ENCODE data around the gene LRCH3.

The LRCH3 gene

GRCh38 chr3:197789309-197789708 is 1.7 kb upstream of the LRCH3 start:
- TF ChIP-seq TAF1 (IDR thresholded peaks at IDR 0.05; ENCODE audit: low read depth) (no peak), CREB1 (IDR thresholded peaks at IDR 0.05; ENCODE audit: low read depth) (no peak)

GRCh38 chr3:197790033-197790432 is 1.0 kb upstream of the LRCH3 start:
- TF ChIP-seq ZBTB7A (IDR thresholded peaks at IDR 0.05; ENCODE audit: low read depth): no peak
- TF ChIP-seq NFIC (IDR thresholded peaks at IDR 0.05): no peak
- TF ChIP-seq USF1 (IDR thresholded peaks at IDR 0.05): no peak

GRCh38 chr3:197791892-197792647 is 1.0 kb downstream of the LRCH3 start:
- no peak for TF ChIP-seq CREB1 (IDR thresholded peaks at IDR 0.05; ENCODE audit: low read depth)
- TF ChIP-seq REST (IDR thresholded peaks at IDR 0.05; ENCODE audit: low read depth): no peak
- no peak for TF ChIP-seq FOXM1 (IDR thresholded peaks at IDR 0.05; ENCODE audit: borderline replicate concordance, low read depth)
- TF ChIP-seq EGR1 (IDR thresholded peaks at IDR 0.05): no peak
- TF ChIP-seq NFIC (IDR thresholded peaks at IDR 0.05): no peak
- no peak for TF ChIP-seq TCF12 (IDR thresholded peaks at IDR 0.05; ENCODE audit: low read depth)
- no peak for TF ChIP-seq CEBPB (IDR thresholded peaks at IDR 0.05)
- TF ChIP-seq TEAD4 (IDR thresholded peaks at IDR 0.05): no peak

- no peak for TF ChIP-seq ZBTB7A (IDR thresholded peaks at IDR 0.05; ENCODE audit: low read depth)
Observed at GRCh38 chr3:197793247-197793646, 2.2 kb downstream of the LRCH3 start.

GRCh38 chr3:197794115-197794514 is 3.1 kb downstream of the LRCH3 start:
- TF ChIP-seq TAF1 (IDR thresholded peaks at IDR 0.05; ENCODE audit: low read depth) (no peak), REST (IDR thresholded peaks at IDR 0.05; ENCODE audit: low read depth) (no peak), YY1 (IDR thresholded peaks at IDR 0.05; ENCODE audit: low read depth) (no peak), CEBPB (IDR thresholded peaks at IDR 0.05) (no peak), TCF12 (IDR thresholded peaks at IDR 0.05; ENCODE audit: low read depth) (no peak), ZBTB7A (IDR thresholded peaks at IDR 0.05; ENCODE audit: low read depth) (no peak), RAD21 (IDR thresholded peaks at IDR 0.05; ENCODE audit: low read depth) (no peak), CREB1 (IDR thresholded peaks at IDR 0.05; ENCODE audit: low read depth) (no peak), TEAD4 (IDR thresholded peaks at IDR 0.05) (no peak)

GRCh38 chr3:197795200-197795599 is 4.1 kb downstream of the LRCH3 start:
- TF ChIP-seq TEAD4 (IDR thresholded peaks at IDR 0.05): no peak
- no peak for TF ChIP-seq EP300 (IDR thresholded peaks at IDR 0.05; ENCODE audit: borderline replicate concordance)
- TF ChIP-seq YY1 (IDR thresholded peaks at IDR 0.05; ENCODE audit: low read depth): no peak
- no peak for TF ChIP-seq EGR1 (IDR thresholded peaks at IDR 0.05)
- TF ChIP-seq ZBTB7A (IDR thresholded peaks at IDR 0.05; ENCODE audit: low read depth): no peak
- TF ChIP-seq MAX (IDR thresholded peaks at IDR 0.05): no peak
- TF ChIP-seq TAF1 (IDR thresholded peaks at IDR 0.05; ENCODE audit: low read depth): no peak
- TF ChIP-seq NFIC (IDR thresholded peaks at IDR 0.05): no peak
- TF ChIP-seq USF1 (IDR thresholded peaks at IDR 0.05): no peak
- TF ChIP-seq RAD21 (IDR thresholded peaks at IDR 0.05; ENCODE audit: low read depth): no peak
- TF ChIP-seq CREB1 (IDR thresholded peaks at IDR 0.05; ENCODE audit: low read depth): no peak
- TF ChIP-seq TCF12 (IDR thresholded peaks at IDR 0.05; ENCODE audit: low read depth): no peak

- TF ChIP-seq CEBPB (IDR thresholded peaks at IDR 0.05) (0 out of 2 replicates have a peak, but pooled peaks have one; percentile 33), TAF1 (IDR thresholded peaks at IDR 0.05; ENCODE audit: low read depth) (no peak), CREB1 (IDR thresholded peaks at IDR 0.05; ENCODE audit: low read depth) (no peak)
Observed at GRCh38 chr3:197796087-197796486, 5.0 kb downstream of the LRCH3 start.
